Measurements from ENCODE around the gene DGKI. TPM values are rescaled to one million over a fixed set of nuclear protein-coding genes. Genes with fewer than 3 reads are reported as not detected.

The DGKI gene
- total RNA-seq, 1 donor from 2014 or later: 3.3 TPM

DNA sequence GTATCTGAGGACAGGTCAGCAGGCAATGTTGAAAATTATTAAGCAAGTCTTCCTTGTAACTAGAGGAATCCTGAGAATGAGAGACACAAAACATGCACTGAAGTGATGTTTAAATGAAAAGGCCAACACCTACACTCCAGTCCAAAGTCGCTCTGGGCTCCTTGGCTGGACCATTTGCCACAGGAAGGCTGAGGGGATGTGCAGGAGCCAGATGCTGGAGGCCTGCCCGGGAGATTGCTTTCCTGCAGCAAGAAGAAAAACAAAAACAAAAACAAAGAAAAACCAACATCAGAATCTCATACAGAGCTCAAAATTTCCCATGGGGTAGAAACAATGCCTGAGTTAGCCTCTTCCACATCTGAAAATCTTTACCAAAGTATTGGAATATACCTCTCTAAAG lies 157.0 kb downstream of the DGKI start:
- DNase-seq (ENCODE audit: low spot score): no peak

DNA sequence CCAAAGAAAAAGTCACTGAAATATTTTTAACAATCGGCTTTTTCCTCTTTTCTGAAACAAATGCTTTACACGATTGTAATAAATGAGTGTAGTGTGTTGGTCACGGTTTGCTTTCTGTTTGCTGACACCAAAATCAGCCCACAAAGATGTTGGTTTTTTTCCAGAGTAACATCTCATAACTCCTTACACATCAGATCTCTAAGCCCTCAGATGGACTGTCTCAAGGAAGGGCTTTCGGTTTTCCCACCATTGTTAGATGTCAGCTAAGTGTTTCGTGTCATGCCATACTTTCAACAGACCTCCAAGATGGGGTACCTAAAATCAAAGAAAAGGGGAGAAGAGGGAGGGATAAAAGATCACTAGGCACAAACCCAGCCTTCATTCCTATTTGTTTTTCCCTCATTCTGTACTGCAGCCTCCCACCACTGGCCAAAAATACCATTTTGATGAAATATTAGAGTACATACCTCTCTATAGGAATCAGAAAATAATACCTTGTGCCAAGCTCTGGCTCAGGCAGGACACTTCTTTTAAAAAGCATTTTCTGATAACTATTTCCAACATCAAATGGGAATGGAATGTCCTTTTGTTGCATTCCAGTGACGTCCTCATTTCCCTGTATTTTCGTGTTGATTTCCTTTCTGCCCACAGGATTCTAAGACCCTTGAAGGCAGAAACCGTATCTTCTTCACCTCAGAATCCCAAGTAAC lies 159.1 kb downstream of the DGKI start:
- DNase-seq (ENCODE audit: low spot score): no peak

DNA sequence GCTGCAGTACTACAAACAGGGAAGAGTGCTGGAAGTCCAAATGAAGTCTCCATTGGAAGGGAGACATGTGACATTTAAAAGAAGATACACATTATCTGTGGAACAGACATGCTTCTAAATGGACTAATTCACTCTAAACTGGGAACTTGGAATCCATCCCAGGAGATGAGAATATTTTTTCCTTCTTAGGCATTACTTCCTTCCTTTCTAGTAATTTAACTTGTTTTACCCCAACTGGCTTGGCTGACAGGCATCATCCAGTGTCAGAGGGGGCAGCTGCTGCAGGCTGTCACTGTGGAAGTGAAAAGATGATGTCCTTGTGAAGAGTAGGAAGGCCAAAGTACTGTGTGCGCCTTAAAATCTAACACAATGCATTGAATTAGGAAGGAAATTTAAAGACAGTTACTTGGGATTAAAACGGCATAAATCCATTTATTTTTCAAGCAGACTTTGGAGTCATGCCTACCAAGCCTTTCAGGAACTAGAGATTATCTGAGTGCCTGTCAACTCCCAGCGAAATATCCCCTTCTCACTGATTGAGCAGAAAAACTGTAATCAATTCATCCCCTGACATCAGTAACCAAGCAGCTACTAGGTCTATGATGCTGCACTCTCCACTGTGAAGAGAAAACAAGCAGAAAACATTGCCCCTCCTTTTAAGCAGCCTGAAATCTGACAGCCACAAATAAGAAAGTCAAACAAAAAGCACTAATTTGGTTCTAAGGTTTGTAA lies 161.2 kb downstream of the DGKI start:
- DNase-seq (ENCODE audit: low spot score): no peak

DNA sequence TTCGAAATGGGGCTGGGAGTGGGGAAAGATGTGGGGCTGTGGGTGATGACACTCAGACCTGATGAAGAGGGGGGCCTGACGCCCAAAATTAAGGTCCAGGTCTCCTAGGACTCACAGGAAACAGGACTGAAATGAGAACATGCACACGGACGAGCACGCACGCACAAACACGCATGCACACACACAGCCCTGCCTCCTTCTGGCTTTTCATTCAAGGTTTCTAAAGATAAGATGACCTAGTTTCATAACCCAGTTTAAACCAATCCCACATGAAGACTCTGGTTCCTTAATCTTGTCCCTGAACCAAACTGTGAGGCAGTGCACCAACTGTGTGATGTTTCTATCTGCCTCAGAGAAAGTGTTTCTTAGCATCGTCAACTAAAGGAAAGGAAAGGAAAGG lies 162.0 kb downstream of the DGKI start:
- DNase-seq (ENCODE audit: low spot score): no peak

DNA sequence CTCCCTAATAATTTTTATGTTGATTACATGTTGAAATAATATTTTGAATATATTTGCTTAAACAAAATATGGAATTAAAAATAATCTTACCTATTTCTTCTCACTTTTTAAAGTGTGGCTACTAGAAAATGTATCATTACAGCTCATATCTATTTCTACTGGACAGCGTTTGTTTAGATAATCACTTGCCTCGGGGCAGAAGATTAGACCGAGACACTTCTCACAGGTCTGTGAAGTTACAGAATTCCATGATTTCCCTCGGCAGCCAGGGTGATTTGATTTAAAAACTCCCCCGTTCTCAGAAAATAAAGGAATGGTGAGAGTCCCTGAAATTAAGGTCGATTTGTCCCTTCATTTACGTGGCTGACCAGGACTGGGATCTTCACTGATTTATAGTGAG lies 162.5 kb downstream of the DGKI start:
- no peak for DNase-seq (ENCODE audit: low spot score)

DNA sequence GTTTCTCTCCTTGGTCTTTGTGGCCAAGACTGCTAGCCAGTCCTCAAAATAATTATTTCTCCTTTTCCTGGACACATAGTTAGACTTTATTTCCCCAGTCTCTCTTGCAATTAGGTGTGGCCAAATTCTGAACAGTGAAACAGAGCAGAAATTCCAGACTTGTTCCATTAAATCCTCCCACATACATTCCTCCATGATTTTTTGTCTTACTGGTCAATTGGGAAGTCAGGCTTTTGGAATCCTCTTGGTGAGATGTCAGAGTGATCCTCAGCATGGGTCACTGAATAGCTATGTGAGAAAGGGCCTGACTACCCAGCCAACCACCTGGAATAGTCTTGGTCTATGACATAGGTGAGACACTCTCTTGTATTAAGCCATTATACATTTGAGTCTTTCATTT lies 164.2 kb downstream of the DGKI start:
- DNase-seq (ENCODE audit: low spot score): no peak

DNA sequence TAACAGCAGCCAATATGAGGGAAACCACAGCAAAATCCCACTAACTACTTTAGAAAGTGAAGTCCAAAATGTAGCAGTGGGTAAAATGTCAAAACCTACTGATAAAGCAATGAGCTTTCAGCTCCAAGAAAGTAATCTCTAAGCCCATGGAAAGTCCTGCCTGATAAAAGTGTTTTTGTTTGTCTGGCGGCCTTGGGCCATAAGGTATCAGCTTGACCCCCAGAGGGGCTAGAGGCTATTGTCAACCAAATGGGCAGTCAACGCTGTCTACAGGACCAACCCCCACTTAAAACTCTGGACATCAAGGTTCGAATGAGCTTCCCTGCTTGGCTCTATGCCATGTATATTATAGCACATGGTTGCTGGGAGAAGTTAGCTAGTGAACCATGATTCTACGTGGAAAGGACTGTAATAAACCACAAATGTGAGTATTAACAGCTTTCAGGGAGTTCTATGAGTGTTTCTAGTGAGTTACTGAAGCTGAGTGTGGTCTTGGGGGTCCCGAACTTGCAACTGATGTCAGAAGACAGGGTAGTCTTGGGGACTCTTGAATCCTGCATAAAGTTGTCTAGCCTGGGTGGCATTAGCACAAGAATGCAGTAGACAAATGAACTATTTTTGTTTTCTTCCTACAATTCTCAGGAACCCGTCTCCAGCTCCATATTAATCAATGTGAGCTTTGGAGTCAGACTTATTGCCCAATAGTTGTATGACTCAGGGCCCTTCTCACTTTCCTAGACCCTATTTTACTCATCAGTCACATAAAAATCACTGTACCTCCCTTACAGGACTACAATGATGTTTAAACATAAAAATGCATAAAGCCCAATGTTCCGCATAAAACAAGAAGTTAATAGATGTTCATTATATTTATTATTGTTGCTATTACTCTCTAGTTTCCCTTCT lies 164.9 kb downstream of the DGKI start:
- no peak for DNase-seq (ENCODE audit: low spot score)

DNA sequence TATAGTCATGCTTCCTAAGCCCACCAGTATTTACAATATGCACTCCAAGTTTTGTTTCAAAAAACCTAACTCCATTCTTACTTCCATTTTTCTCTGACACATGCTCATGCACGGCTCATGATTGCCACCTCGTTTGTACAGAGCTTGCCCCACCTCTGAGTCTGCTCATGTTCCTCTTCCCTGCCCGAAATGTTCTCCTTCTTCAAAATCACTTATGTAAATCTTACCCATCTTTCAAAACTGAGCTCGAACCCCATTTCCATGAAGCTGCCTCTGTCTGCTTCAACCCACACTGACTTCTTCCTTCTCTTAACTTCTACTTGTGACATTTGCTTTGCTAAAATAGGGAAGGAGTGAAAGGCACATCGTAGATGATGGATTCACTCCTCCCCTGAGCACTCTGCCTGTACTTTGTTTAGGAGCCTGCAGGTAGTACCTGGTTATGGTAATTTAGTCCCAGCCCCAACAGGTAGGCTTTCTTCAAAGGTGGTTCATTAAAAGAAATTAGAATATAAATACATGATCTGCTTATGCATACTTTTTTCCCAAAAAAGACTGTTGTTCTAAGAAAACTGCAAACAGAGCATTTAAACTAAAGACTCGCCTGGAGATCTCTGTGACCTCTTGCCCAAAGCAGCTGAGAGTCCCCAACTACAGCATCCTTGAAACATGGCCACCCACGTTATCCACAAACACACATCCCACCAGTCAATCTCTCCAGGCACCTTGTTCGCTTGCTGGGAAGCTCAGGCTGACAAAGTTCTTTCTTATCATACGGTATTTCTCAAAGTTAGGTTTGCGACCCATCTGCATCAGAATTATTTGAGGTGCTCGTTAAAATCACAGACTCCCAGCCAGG lies 172.0 kb downstream of the DGKI start:
- DNase-seq (ENCODE audit: low spot score): no peak

DNA sequence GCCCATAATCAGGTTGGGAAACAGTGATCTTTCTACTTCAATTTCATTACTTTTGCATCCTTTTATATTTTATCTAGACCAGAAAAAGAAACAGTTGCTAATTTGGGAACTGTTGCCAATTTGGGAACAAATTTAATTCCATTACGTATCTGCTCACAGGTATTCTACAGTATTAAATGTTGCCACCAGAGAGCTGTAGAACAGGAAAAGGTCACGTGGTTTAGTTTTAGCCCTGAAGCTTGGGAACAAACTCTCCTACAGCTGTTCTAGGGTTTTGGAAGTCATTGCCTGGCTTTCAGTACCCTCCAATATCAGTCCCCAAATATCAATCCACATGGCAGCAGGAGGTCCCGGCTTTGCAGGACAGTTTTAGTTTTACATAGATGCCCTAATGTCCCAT lies 172.7 kb downstream of the DGKI start:
- DNase-seq (ENCODE audit: low spot score): no peak

DNA sequence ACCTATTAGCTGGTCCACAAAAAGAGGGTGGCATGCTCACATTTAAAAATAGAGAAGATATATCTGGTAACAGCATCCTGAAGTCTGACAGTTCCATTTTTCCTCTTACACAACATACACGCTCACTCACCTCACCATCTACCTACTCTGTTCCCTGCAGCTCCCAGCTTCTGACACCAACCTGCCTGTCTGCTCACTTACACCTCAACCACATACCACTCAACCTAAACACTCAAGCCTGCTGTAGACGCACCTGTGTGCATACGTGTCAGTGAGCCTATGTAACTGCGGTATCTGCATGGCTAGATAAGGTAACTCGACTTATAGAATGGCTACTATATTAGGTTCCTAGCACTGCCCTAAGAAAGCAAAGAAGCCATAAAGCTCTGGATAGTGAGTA lies 174.9 kb downstream of the DGKI start:
- DNase-seq (ENCODE audit: low spot score): no peak

DNA sequence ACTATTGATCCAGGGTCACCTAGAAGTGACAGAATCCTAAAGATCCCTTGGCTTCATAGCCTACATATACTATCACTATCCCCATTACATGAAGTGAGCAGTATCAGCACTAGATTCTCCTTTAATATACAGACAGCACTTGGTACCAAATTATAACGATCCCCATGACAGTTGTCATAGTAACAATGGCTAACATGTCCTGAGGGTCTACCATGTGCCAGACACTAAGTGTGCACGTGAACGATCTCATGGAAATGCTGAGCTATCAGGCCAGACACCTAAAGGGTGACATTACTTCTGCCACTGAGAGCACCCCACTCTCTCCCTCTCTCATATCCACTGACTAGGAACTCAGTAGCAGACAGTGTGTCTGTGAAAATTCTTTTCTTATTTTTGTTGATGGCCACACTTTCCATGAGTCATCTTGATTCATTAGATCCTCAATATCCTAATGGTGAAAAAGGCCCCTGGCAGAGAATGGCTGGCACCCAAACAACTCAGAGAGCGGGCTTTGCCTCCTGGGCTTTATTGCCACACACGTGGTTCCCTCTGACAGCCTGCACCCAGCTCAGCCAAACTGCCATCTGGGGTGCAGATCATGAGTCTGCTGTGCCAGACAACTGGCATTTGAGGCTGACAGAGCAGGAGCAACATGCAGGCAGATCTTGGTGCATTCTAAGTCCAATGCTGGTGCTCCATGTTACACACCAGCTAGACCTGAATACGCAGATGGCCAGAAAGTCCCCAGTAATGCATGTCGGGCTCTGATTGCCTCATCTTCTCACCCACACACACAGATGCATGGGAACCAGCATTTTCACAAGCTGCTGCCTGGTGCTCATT lies 176.3 kb downstream of the DGKI start:
- no peak for DNase-seq (ENCODE audit: low spot score)

DNA sequence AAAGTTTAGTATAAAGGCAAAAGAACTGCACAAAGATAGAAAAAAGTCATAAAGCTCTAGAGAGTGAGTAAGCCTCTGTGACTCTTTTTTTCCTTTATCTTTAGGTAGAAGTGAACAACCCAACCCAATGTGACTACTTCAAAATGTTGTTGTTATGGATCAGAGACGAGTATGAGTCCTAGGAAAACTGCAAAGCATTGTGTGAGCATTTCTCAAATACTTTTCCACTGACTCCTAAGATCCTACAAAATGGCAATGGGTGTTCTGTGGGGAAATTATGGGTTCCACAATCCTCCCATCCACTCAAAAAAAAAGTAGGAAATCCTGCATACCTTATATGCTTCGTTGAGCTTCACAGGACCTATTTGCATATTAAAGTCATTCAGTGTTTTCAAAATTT lies 177.1 kb downstream of the DGKI start:
- DNase-seq (ENCODE audit: low spot score): no peak

DNA sequence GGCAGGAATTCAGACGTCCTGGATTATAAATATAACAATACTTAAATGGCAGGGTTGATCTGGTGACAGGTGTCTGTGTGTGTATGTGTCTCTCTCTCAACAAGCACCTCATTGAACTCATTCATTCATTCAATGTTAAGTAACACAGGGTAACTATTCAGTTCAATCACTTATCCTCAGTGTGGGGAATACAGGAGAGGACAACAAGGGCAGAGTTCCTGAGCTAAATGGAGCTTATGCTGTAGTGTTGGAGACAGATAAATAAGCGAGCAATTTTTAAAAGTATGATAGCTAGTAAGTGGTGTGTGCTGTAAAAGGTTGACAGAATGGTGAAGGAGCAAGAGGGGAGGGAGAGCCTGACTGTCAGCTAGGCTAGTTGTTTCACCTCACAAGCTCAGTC lies 178.4 kb downstream of the DGKI start:
- DNase-seq (ENCODE audit: low spot score): no peak

DNA sequence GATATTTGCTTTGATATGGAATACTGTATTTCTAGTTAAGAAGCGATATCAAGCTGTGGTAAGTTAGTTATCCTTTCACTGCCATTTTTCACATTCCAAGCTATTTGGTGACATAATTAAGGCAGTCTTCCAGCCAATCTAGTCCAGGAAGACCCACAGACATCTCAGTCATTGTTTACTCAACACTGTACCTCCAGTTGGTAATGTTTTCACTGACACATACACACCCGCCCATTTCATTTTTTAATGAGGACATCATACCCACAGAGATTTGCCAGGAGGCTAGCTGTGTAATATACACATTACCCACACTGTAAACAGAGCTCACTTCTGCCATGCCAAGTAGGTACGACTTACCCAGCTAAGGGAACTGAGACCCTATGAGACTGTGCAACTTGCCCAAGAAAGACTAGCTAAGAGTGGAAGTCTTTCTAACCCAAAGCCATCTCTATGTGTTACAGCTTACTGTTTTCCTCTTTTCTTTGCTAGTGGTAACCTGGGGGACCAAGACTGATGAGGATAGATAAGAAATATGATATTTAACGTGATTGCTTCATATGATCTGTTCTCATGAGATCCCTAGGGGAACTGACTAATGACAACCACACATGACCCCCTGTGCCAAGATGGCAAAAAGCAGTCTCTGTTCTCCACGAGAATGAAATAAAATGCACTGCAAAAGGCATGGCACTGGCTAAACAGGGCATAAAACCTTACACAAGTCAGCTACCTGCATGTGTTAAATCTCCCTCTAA lies 179.0 kb downstream of the DGKI start:
- DNase-seq (ENCODE audit: low spot score): no peak

DNA sequence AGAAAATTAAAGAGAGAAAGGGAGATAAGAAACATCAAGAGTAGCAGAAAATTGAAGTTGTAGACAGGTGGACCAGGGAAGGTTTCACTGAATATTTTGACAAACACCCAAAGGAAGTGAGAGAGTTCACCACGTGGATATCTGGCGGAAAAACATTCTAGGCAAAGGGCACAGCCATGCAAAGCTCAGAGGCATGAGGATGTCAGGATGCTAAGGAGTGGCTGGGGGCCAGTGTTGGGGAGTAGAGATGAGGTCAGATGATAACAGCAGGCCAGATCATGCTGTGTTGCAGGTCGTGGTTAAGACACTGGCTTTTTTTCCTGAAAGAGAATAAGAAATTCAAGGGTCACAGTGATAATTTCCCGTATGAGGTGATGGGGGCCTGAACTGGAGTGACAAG lies 181.9 kb downstream of the DGKI start:
- DNase-seq (ENCODE audit: low spot score): no peak

DNA sequence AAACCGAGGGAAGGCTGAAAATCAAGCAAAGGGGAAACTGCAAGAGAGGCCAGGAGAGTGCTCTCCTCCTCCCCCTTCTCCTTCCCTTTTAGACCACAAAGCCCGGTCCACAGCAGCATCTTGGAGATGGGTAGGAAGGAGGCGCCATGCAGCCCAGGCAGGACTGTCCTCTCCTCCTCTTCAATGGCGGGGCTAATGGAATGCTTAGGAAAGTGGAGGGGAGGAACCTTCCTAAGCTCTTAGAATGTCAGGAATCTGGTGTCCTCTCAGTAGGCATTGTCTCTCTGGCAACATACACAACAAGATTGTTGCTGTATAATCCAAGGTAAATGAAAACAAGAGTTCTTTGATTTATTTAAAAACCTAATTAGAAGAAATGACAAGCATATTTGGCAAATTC lies 185.1 kb downstream of the DGKI start:
- DNase-seq (ENCODE audit: low spot score): no peak

DNA sequence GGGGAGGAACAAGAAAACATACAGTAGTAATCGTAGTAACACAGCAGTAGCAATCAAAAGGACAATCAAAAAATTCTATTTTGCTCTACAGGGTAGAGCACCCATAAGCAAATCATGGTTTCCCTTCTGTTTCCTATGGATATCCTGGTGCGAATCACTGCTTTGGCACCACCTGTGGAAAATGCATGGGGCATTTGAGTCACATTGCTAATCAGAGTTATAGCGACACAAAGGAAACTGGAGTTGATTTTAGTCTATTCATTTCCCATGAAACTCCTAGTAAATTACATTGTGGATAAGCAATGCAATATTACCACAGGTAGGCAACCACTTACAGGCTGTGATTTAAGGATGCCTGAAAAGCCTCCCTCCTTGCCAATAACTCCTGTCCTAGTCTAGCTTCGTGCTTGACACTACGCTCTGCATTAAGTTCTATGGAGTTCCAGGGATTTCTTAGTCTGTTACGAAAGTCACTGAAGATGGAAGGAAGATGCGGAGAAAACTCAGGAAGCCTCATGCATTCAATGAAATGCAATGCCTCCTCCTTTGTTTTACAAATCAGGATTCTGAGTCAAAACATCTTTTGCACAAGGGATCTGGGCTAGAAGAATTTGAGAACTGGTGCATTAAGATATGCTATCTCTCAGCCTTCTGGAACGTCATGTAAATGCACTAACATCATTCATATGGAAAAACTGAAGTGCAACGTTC lies 188.4 kb downstream of the DGKI start:
- no peak for DNase-seq (ENCODE audit: low spot score)

DNA sequence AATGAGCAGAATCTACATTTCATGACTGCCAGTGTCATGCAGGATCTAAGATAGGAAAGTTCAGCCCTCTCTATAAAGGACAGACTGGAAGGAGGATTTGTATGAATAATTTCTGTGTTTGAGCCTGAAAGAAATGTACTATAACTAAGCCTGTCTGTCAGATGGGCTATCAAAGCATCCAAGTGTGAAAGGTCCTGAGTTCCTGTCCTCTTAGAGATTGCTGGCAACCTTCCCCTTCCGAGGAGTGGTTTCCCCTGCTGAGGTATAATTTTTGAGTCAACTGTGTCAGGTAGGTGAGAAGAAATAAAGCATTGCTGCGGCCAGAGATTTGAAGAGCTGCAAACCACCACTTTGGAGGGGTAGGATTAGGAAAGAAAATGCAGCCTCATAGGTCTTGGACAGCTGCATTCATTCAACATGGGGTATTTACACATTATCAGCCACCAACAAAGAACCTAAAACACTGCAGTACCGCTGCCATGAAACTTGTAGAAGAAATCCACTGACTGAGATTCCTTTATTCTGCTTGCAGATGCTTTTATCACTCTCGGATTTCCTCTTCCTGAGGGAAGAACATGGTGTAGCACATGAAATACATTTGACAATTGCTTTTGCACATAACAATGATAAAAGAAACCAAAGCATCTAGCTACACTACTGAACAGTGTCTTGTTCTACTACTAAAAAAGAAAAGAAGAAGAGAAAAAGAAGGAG lies 189.1 kb downstream of the DGKI start:
- no peak for DNase-seq (ENCODE audit: low spot score)

DNA sequence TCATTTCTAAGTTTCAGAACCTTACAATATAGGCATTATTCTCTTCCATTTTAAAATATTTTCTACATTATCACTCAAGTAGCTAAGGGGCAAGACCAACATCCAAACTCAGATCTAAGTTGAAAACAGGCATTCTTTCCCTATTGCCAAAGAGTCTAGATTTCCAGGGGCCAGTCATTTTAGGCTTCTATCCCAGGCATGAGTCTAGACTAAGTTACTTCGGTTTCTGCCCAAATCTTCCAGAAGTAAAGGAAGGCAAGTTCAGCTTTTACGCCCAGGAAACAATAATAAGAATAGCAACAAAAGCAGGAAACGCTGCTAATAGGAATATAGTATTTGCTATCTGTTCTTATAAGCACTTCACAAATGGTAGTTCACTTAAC lies 189.9 kb downstream of the DGKI start:
- DNase-seq (ENCODE audit: low spot score): no peak
